G401.6 (cell line): Measurements from ENCODE around the gene JADE2.
"Not testable (repeated sequence)": the region's sequence is repeated elsewhere in the genome, so short reads cannot be mapped to it uniquely, and the experiment has no call there.

Experiments used
- FAIRE-seq: peaks from 2 replicates; lab custom pipeline; 2012; peaks lifted over from hg19 to GRCh38; lab: Jason Lieb, UNC

Gene JADE2

GRCh38 chr5:134508521-134509195 is 16.8 kb upstream of the JADE2 start:
- no peak for FAIRE-seq

- FAIRE-seq: no peak
Measured at GRCh38 chr5:134509308-134510040, 16.0 kb upstream of the JADE2 start.

- no peak for FAIRE-seq
Measured at GRCh38 chr5:134510970-134511795, 14.3 kb upstream of the JADE2 start.

- FAIRE-seq: no peak
Measured at GRCh38 chr5:134511796-134512660, 13.4 kb upstream of the JADE2 start.

GRCh38 chr5:134512661-134512999 is 12.8 kb upstream of the JADE2 start:
- FAIRE-seq: no peak

GRCh38 chr5:134515801-134516200 is 9.7 kb upstream of the JADE2 start:
- no peak for FAIRE-seq

GRCh38 chr5:134516984-134517383 is 8.5 kb upstream of the JADE2 start:
- FAIRE-seq: not testable (repeated sequence)

GRCh38 chr5:134517553-134517952 is 7.9 kb upstream of the JADE2 start:
- FAIRE-seq: no peak

GRCh38 chr5:134519989-134520388 is 5.5 kb upstream of the JADE2 start:
- no peak for FAIRE-seq

GRCh38 chr5:134521841-134522240 is 3.6 kb upstream of the JADE2 start:
- no peak for FAIRE-seq

- FAIRE-seq: no peak
Measured at GRCh38 chr5:134523543-134524271, 1.8 kb upstream of the JADE2 start.

- FAIRE-seq: no peak
Measured at GRCh38 chr5:134524272-134524825, 1.1 kb upstream of the JADE2 start.

GRCh38 chr5:134525683-134526482 is 413 bp downstream of the JADE2 start:
- FAIRE-seq: no peak

- FAIRE-seq: no peak
Measured at GRCh38 chr5:134526483-134527155, 1.1 kb downstream of the JADE2 start.

GRCh38 chr5:134527156-134527960 is 1.9 kb downstream of the JADE2 start:
- FAIRE-seq: no peak

GRCh38 chr5:134527961-134528424 is 2.5 kb downstream of the JADE2 start:
- no peak for FAIRE-seq

- FAIRE-seq: no peak
Measured at GRCh38 chr5:134528556-134528955, 3.1 kb downstream of the JADE2 start.

- FAIRE-seq: no peak
Measured at GRCh38 chr5:134529460-134529859, 4.0 kb downstream of the JADE2 start.
